ENCODE results near the gene FSTL4. TPM values are rescaled to one million over a fixed set of nuclear protein-coding genes. Genes with fewer than 3 reads are reported as not detected.

FSTL4 gene
- total and polyA plus RNA-seq, 2 of the 4 experiments (the other 2 are of a cell fraction), result 0.18 TPM; not detected in 1

GRCh38 chr5:133252133-133252480 lies 360.2 kb downstream of the FSTL4 start:
- Histone ChIP-seq H3K14ac (replicated peaks; ENCODE audit: low read depth, low read length) (no peak overlapping the region), H3K4me2 (ENCODE audit: low read depth, low read length) (no peak overlapping the region), H3K79me1 (ENCODE audit: low read depth in 1 of 2, low read length in 2 of 2) (no peaks in the 10 kb centered on the region), H3K4me1 (ENCODE audit: control insufficient read depth, insufficient read depth, low read length) (peaks cover 1% of the 10 kb centered on the region; the same call in 1 of the 2 replicates), H3K4ac (ENCODE audit: low read depth, low read length) (no peak overlapping the region), H4K91ac (ENCODE audit: insufficient read depth, low read depth, low read length) (no peak overlapping the region), H3K9me3 (ENCODE audit: control insufficient read depth, insufficient read depth, low read length) (no peaks in the 10 kb centered on the region), H3K23ac (ENCODE audit: low read depth, low read length) (no peak overlapping the region), H2AK5ac (ENCODE audit: low read depth, low read length) (no peak overlapping the region), H4K5ac (ENCODE audit: low read depth, low read length) (no peak overlapping the region), H3K9ac (ENCODE audit: low read depth, low read length) (no peak overlapping the region), H2BK20ac (ENCODE audit: low read depth, low read length) (no peak overlapping the region), H2BK15ac (ENCODE audit: low read depth, low read length) (no peak overlapping the region), H3K27me3 (ENCODE audit: control insufficient read depth, insufficient read depth, low read length) (peaks cover 21% of the 10 kb centered on the region), H3K36me3 (ENCODE audit: control insufficient read depth, insufficient read depth, low read length) (no peaks in the 10 kb centered on the region), H3K27ac (ENCODE audit: insufficient read depth, low read length) (no peak overlapping the region), H3K9me1 (ENCODE audit: insufficient read depth, low read length) (no peaks in the 10 kb centered on the region; the same call in 1 of the 2 replicates), H3K18ac (ENCODE audit: low read depth, low read length) (no peak overlapping the region), H2BK5ac (ENCODE audit: low read depth, low read length, poor library complexity, severe bottlenecking) (no peak overlapping the region), H3K56ac (ENCODE audit: extremely low read depth, insufficient read depth, low read length) (no peak overlapping the region), H2AFZ (replicated peaks; ENCODE audit: low read length, poor library complexity) (no peak overlapping the region), H2BK120ac (ENCODE audit: low read depth, low read length) (no peak overlapping the region), H3K4me3 (ENCODE audit: insufficient read depth, low read depth, low read length) (no peak overlapping the region), H4K8ac (ENCODE audit: low read depth in 2 of 2, low read length in 2 of 2) (no peak overlapping the region), H2AK9ac (replicated peaks; ENCODE audit: low read depth, low read length, poor library complexity) (no peak overlapping the region), H4K20me1 (ENCODE audit: insufficient read depth, low read length) (no peaks in the 10 kb centered on the region)
- ATAC-seq (ENCODE audit: low read depth) (no peak), DNase-seq (no peak)
- 55% methylated on average over 2 of the region's 6 CpGs; no CpG with 5 or more reads in 1 of the 2 experiments for WGBS, 2 experiments (ENCODE audit: extremely low coverage in 2 of 2, insufficient read length in 1 of 2)
- no TSS peak for BruUV-seq (replicated peaks)
- POLR2A ChIA-PET (ENCODE audit: unreplicated experiment), result no interaction called here
- dilution Hi-C loops (cut with HindIII; ENCODE audit: low sequenced_read_pairs, unreplicated experiment), result no loop called here
- intact Hi-C loops (cut with micrococcal nuclease), result no loop called here
- CTCF ChIA-PET, result no interaction called here
- in situ Hi-C loops (cut with MboI; ENCODE audit: low sequenced_read_pairs), result loop anchor here (5.0 kb wide), 1 partner anchor 140 kb away; no protein-coding TSS in a partner anchor
- TF ChIP-seq NFE2L2 (IDR thresholded peaks at IDR 0.05; ENCODE audit: low read depth, low read length) (no peak), RFX5 (IDR thresholded peaks at IDR 0.05; ENCODE audit: low read depth, low read length) (no peak), RCOR1 (IDR thresholded peaks at IDR 0.05; ENCODE audit: insufficient replicate concordance, low read length) (no peak), RAD21 (IDR thresholded peaks at IDR 0.05; ENCODE audit: low read length) (no peak), CTCF (conservative IDR thresholded peaks at IDR 0.05; ENCODE audit: low read depth, low read length) (no peak), CHD1 (IDR thresholded peaks at IDR 0.05; ENCODE audit: low read depth, low read length) (no peak), FOS (IDR thresholded peaks at IDR 0.05; ENCODE audit: low read depth, low read length) (no peak), MXI1 (IDR thresholded peaks at IDR 0.05; ENCODE audit: borderline replicate concordance, low read depth, low read length) (no peak)

Data from IMR-90 (cell line).